Measurements from ENCODE around the gene TRIM46. TPM values are rescaled to one million over a fixed set of nuclear protein-coding genes. Genes with fewer than 3 reads are reported as not detected.

The TRIM46 gene
- total and polyA plus RNA-seq, 4 donors, result 6.7 to 37.6 (median 18.2) TPM

GRCh38 chr1:155177918-155178281, 4.3 kb downstream of the TRIM46 start:
- WGBS (ENCODE audit: insufficient coverage), result 96% methylated on average over 9 of the region's 9 CpGs
- Histone ChIP-seq H3K4me3 (ENCODE audit: low read depth, low read length) (no peak overlapping the region), H3K4me1 (ENCODE audit: control insufficient read depth, insufficient read depth, low read length) (peaks cover 40% of the 10 kb centered on the region), H3K9me3 (ENCODE audit: control insufficient read depth, insufficient read depth, low read length) (no peaks in the 10 kb centered on the region), H3K27ac (ENCODE audit: low read depth, low read length) (no peak overlapping the region), H3K36me3 (ENCODE audit: control insufficient read depth, insufficient read depth, low read length) (peaks cover 71% of the 10 kb centered on the region), H3K27me3 (ENCODE audit: control insufficient read depth, insufficient read depth, low read length) (no peaks in the 10 kb centered on the region)
- no peak for DNase-seq (ENCODE audit: low read depth in 4 of 6, low spot score in 6 of 6)

- H3K4me3 ChIP-seq (ENCODE audit: low read depth, low read length), result no peak overlapping the region
- no peaks in the 10 kb centered on the region for H3K9me3 ChIP-seq (ENCODE audit: control insufficient read depth, insufficient read depth, low read length)
- no peak overlapping the region for H3K27ac ChIP-seq (ENCODE audit: low read depth, low read length)
- WGBS (ENCODE audit: insufficient coverage), result 86% methylated on average over 30 of the region's 30 CpGs
- H3K36me3 ChIP-seq (ENCODE audit: control insufficient read depth, insufficient read depth, low read length), result peaks cover 77% of the 10 kb centered on the region
- no peaks in the 10 kb centered on the region for H3K27me3 ChIP-seq (ENCODE audit: control insufficient read depth, insufficient read depth, low read length)
- peaks cover 36% of the 10 kb centered on the region for H3K4me1 ChIP-seq (ENCODE audit: control insufficient read depth, insufficient read depth, low read length)
- peak in 1 of 6 donors; percentile 5 for DNase-seq (ENCODE audit: low read depth in 4 of 6, low spot score in 6 of 6)
These were observed 4.9 kb downstream of the TRIM46 start for GRCh38 chr1:155178441-155179111.

- Histone ChIP-seq H3K27me3 (ENCODE audit: control insufficient read depth, insufficient read depth, low read length) (no peaks in the 10 kb centered on the region), H3K27ac (ENCODE audit: low read depth, low read length) (no peak overlapping the region), H3K36me3 (ENCODE audit: control insufficient read depth, insufficient read depth, low read length) (peaks cover 85% of the 10 kb centered on the region), H3K4me1 (ENCODE audit: control insufficient read depth, insufficient read depth, low read length) (peaks cover 28% of the 10 kb centered on the region), H3K9me3 (ENCODE audit: control insufficient read depth, insufficient read depth, low read length) (no peaks in the 10 kb centered on the region), H3K4me3 (ENCODE audit: low read depth, low read length) (no peak overlapping the region)
- no peak for DNase-seq (ENCODE audit: low read depth in 4 of 6, low spot score in 6 of 6)
- WGBS (ENCODE audit: insufficient coverage), result 96% methylated on average over 31 of the region's 31 CpGs
These were observed 5.7 kb downstream of the TRIM46 start for GRCh38 chr1:155179112-155180031.

- H3K27ac ChIP-seq (ENCODE audit: low read depth, low read length), result no peak overlapping the region
- no peaks in the 10 kb centered on the region for H3K27me3 ChIP-seq (ENCODE audit: control insufficient read depth, insufficient read depth, low read length)
- DNase-seq (ENCODE audit: low read depth in 4 of 6, low spot score in 6 of 6), result no peak
- no peaks in the 10 kb centered on the region for H3K9me3 ChIP-seq (ENCODE audit: control insufficient read depth, insufficient read depth, low read length)
- H3K4me3 ChIP-seq (ENCODE audit: low read depth, low read length), result no peak overlapping the region
- peaks cover 18% of the 10 kb centered on the region for H3K4me1 ChIP-seq (ENCODE audit: control insufficient read depth, insufficient read depth, low read length)
- peaks cover 93% of the 10 kb centered on the region for H3K36me3 ChIP-seq (ENCODE audit: control insufficient read depth, insufficient read depth, low read length)
- WGBS (ENCODE audit: insufficient coverage), result 93% methylated on average over 18 of the region's 18 CpGs
These were observed 7.9 kb downstream of the TRIM46 start for GRCh38 chr1:155181371-155182051.

GRCh38 chr1:155182052-155182550, 8.5 kb downstream of the TRIM46 start:
- Histone ChIP-seq H3K36me3 (ENCODE audit: control insufficient read depth, insufficient read depth, low read length) (peaks cover 88% of the 10 kb centered on the region), H3K27me3 (ENCODE audit: control insufficient read depth, insufficient read depth, low read length) (no peaks in the 10 kb centered on the region), H3K4me3 (ENCODE audit: low read depth, low read length) (no peak overlapping the region), H3K9me3 (ENCODE audit: control insufficient read depth, insufficient read depth, low read length) (no peaks in the 10 kb centered on the region), H3K27ac (ENCODE audit: low read depth, low read length) (no peak overlapping the region), H3K4me1 (ENCODE audit: control insufficient read depth, insufficient read depth, low read length) (peaks cover 13% of the 10 kb centered on the region)
- 99% methylated on average over 5 of the region's 7 CpGs for WGBS (ENCODE audit: insufficient coverage)
- no peak for DNase-seq (ENCODE audit: low read depth in 4 of 6, low spot score in 6 of 6)

GRCh38 chr1:155183775-155184221, 10.1 kb downstream of the TRIM46 start:
- WGBS (ENCODE audit: insufficient coverage), result 94% methylated on average over 20 of the region's 20 CpGs
- no peak overlapping the region for H3K27ac ChIP-seq (ENCODE audit: low read depth, low read length)
- H3K27me3 ChIP-seq (ENCODE audit: control insufficient read depth, insufficient read depth, low read length), result no peaks in the 10 kb centered on the region
- peaks cover 71% of the 10 kb centered on the region for H3K36me3 ChIP-seq (ENCODE audit: control insufficient read depth, insufficient read depth, low read length)
- H3K4me1 ChIP-seq (ENCODE audit: control insufficient read depth, insufficient read depth, low read length), result peaks cover 8% of the 10 kb centered on the region
- DNase-seq (ENCODE audit: low read depth in 4 of 6, low spot score in 6 of 6), result no peak
- no peak overlapping the region for H3K4me3 ChIP-seq (ENCODE audit: low read depth, low read length)
- H3K9me3 ChIP-seq (ENCODE audit: control insufficient read depth, insufficient read depth, low read length), result no peaks in the 10 kb centered on the region

GRCh38 chr1:155184351-155184811, 10.7 kb downstream of the TRIM46 start:
- Histone ChIP-seq H3K9me3 (ENCODE audit: control insufficient read depth, insufficient read depth, low read length) (no peaks in the 10 kb centered on the region), H3K27ac (ENCODE audit: low read depth, low read length) (no peak overlapping the region), H3K4me1 (ENCODE audit: control insufficient read depth, insufficient read depth, low read length) (peaks cover 8% of the 10 kb centered on the region), H3K27me3 (ENCODE audit: control insufficient read depth, insufficient read depth, low read length) (no peaks in the 10 kb centered on the region), H3K36me3 (ENCODE audit: control insufficient read depth, insufficient read depth, low read length) (peaks cover 66% of the 10 kb centered on the region), H3K4me3 (ENCODE audit: low read depth, low read length) (no peak overlapping the region)
- no peak for DNase-seq (ENCODE audit: low read depth in 4 of 6, low spot score in 6 of 6)
- WGBS (ENCODE audit: insufficient coverage), result 96% methylated on average over 3 of the region's 4 CpGs

GRCh38 chr1:155184835-155185782, 11.5 kb downstream of the TRIM46 start:
- no peaks in the 10 kb centered on the region for H3K27me3 ChIP-seq (ENCODE audit: control insufficient read depth, insufficient read depth, low read length)
- H3K27ac ChIP-seq (ENCODE audit: low read depth, low read length), result no peak overlapping the region
- DNase-seq (ENCODE audit: low read depth in 4 of 6, low spot score in 6 of 6), result no peak
- H3K4me1 ChIP-seq (ENCODE audit: control insufficient read depth, insufficient read depth, low read length), result peaks cover 8% of the 10 kb centered on the region
- no peak overlapping the region for H3K4me3 ChIP-seq (ENCODE audit: low read depth, low read length)
- peaks cover 58% of the 10 kb centered on the region for H3K36me3 ChIP-seq (ENCODE audit: control insufficient read depth, insufficient read depth, low read length)
- 71% methylated on average over 21 of the region's 21 CpGs for WGBS (ENCODE audit: insufficient coverage)
- no peaks in the 10 kb centered on the region for H3K9me3 ChIP-seq (ENCODE audit: control insufficient read depth, insufficient read depth, low read length)

- Histone ChIP-seq H3K9me3 (ENCODE audit: control insufficient read depth, insufficient read depth, low read length) (no peaks in the 10 kb centered on the region), H3K4me3 (ENCODE audit: low read depth, low read length) (no peak overlapping the region), H3K4me1 (ENCODE audit: control insufficient read depth, insufficient read depth, low read length) (peaks cover 8% of the 10 kb centered on the region), H3K27me3 (ENCODE audit: control insufficient read depth, insufficient read depth, low read length) (no peaks in the 10 kb centered on the region), H3K36me3 (ENCODE audit: control insufficient read depth, insufficient read depth, low read length) (peaks cover 52% of the 10 kb centered on the region), H3K27ac (ENCODE audit: low read depth, low read length) (no peak overlapping the region)
- 70% methylated on average over 5 of the region's 6 CpGs for WGBS (ENCODE audit: insufficient coverage)
- DNase-seq (ENCODE audit: low read depth in 4 of 6, low spot score in 6 of 6), result no peak
These were observed 12.1 kb downstream of the TRIM46 start for GRCh38 chr1:155185783-155186066.

Data from spinal cord (tissue), 10 donors.